Loucy (cell line): ENCODE results near the gene LCE1C.

Experiments
- H2AFZ ChIP-seq: fragments of 200-600 bp; sonication (generic); 2 replicates; pipeline ENCODE4 v1.6.0; 2016; ENCODE audit warnings: antibody characterized with exemption, mild to moderate bottlenecking, low read length, moderate library complexity
- H3F3A ChIP-seq: fragments of 200-600 bp; 2 replicates; pipeline ENCODE4 v1.6.0; 2016; ENCODE audit warnings: antibody characterized with exemption, low read depth, mild to moderate bottlenecking
- H3K27me3 ChIP-seq: fragments of 200-600 bp; sonication (generic); 2 replicates; pipeline ENCODE4 v1.6.1; 2014; ENCODE audit warnings: low read length, mild to moderate bottlenecking; ENCODE audit not compliant: insufficient read depth, poor library complexity, severe bottlenecking
- H3K36me3 ChIP-seq: fragments of 200-600 bp; sonication (generic); 2 replicates; pipeline ENCODE4 v1.6.1; 2016; ENCODE audit warnings: low read length; ENCODE audit not compliant: insufficient read depth
- H3K4me1 ChIP-seq: fragments of 200-600 bp; sonication (generic); 2 replicates; pipeline ENCODE4 v1.5.1; 2014; ENCODE audit warnings: low read length, mild to moderate bottlenecking; ENCODE audit not compliant: insufficient read depth, poor library complexity, severe bottlenecking
- H3K4me2 ChIP-seq: fragments of 200-600 bp; sonication (generic); 2 replicates; pipeline ENCODE4 v1.6.0; 2014; ENCODE audit warnings: antibody characterized with exemption, low read length, low read depth, mild to moderate bottlenecking; ENCODE audit not compliant: poor library complexity, severe bottlenecking
- H3K4me3 ChIP-seq: fragments of 200-600 bp; sonication (generic); 2 replicates; pipeline ENCODE4 v1.5.1; 2014; ENCODE audit warnings: low read length, mild to moderate bottlenecking, mixed read lengths; ENCODE audit not compliant: poor library complexity, severe bottlenecking
- H3K79me2 ChIP-seq: fragments of 200-600 bp; sonication (generic); 2 replicates; pipeline ENCODE4 v1.6.1; 2014; ENCODE audit warnings: low read length; ENCODE audit not compliant: insufficient read depth
- H3K9ac ChIP-seq: fragments of 200-600 bp; sonication (generic); 2 replicates; pipeline ENCODE4 v1.6.0; 2014; ENCODE audit warnings: mild to moderate bottlenecking, low read depth, low read length, moderate library complexity; ENCODE audit not compliant: poor library complexity, severe bottlenecking
- H3K9me2 ChIP-seq: fragments of 200-600 bp; sonication (generic); replicated peaks from 2 replicates; pipeline ENCODE4 v1.6.1; 2016; ENCODE audit warnings: low read depth, low read length, mixed read lengths
- H3K9me3 ChIP-seq: fragments of 200-600 bp; sonication (generic); 2 replicates; pipeline ENCODE4 v1.6.1; 2014; ENCODE audit warnings: mild to moderate bottlenecking, antibody characterized with exemption, low read length, low read depth; ENCODE audit not compliant: insufficient read depth
- H4K20me1 ChIP-seq: fragments of 200-600 bp; sonication (generic); 2 replicates; pipeline ENCODE4 v1.6.0; 2014; ENCODE audit warnings: antibody characterized with exemption, low read length, mild to moderate bottlenecking; ENCODE audit not compliant: insufficient read depth, poor library complexity, severe bottlenecking
- CTCF ChIP-seq: fragments of 200-600 bp; sonication (generic); conservative IDR thresholded peaks from 2 replicates; pipeline ENCODE4 v1.5.1; 2014; ENCODE audit warnings: mild to moderate bottlenecking, antibody characterized with exemption, low read length
- EZH2phosphoT487 ChIP-seq: fragments of 200-600 bp; IDR thresholded peaks from 2 replicates; pipeline ENCODE4 v1.6.1; 2018; ENCODE audit warnings: antibody characterized with exemption, mild to moderate bottlenecking, moderate library complexity, borderline replicate concordance

The LCE1C gene

DNA sequence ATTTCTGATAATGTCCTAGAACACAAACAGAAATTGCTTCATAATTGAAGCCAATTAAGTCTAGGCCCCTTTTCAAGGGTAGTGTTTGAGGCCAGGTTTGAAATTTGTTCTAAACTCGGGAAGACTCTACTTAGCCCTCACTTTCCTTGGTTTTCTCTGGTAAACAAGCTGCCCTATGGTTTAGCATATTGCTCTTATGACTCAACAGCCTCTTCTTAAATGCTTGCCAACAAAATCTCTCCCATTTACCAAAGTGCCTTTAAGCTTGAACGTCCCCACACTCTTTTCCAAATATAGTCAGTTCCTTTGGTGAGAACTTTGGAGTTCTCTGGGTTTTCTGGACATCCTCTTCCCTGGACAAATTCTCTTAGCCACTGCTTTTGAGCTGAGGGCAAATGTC lies 30.4 kb upstream of the LCE1C start:
- H3K36me3 ChIP-seq = no peaks in the 10 kb centered on the region
- no peak overlapping the region for H3K9ac ChIP-seq
- no peaks in the 10 kb centered on the region for H3K27me3 ChIP-seq
- no peaks in the 10 kb centered on the region for H3K79me2 ChIP-seq
- no peak overlapping the region for H3K4me3 ChIP-seq
- H3K4me2 ChIP-seq = no peak overlapping the region
- H2AFZ ChIP-seq = no peak overlapping the region
- no peaks in the 10 kb centered on the region for H3K9me3 ChIP-seq
- TF ChIP-seq EZH2phosphoT487 = no peak
- no peak for TF ChIP-seq CTCF
- H3K4me1 ChIP-seq = no peaks in the 10 kb centered on the region
- no peaks in the 10 kb centered on the region for H4K20me1 ChIP-seq
- no peaks in the 10 kb centered on the region for H3F3A ChIP-seq
- no peaks in the 10 kb centered on the region for H3K9me2 ChIP-seq

- no peaks in the 10 kb centered on the region for H4K20me1 ChIP-seq
- no peaks in the 10 kb centered on the region for H3F3A ChIP-seq
- H3K36me3 ChIP-seq = no peaks in the 10 kb centered on the region
- H3K4me3 ChIP-seq = no peak within 1 kb of the TSS
- no peaks in the 10 kb centered on the region for H3K27me3 ChIP-seq
- H3K79me2 ChIP-seq = no peaks in the 10 kb centered on the region
- H3K4me1 ChIP-seq = no peaks in the 10 kb centered on the region
- H3K9ac ChIP-seq = no peak within 1 kb of the TSS
- no peaks in the 10 kb centered on the region for H3K9me3 ChIP-seq
- H2AFZ ChIP-seq = no peak within 1 kb of the TSS
- H3K4me2 ChIP-seq = no peak within 1 kb of the TSS
- TF ChIP-seq CTCF (no peak), EZH2phosphoT487 (no peak)
- H3K9me2 ChIP-seq = no peaks in the 10 kb centered on the region
Observed at GRCh38 chr1:152827173-152827572, 20.7 kb upstream of the LCE1C start, which contains the start of gene LCE1A. TSS of gene LCE1A (plus strand) at chr1:152827473. CDS start at chr1:152827473, 0 bp downstream.

GRCh38 chr1:152824964-152825363 lies 18.5 kb upstream of the LCE1C start:
- no peaks in the 10 kb centered on the region for H3K27me3 ChIP-seq
- no peak for TF ChIP-seq EZH2phosphoT487
- no peak for TF ChIP-seq CTCF
- H3K79me2 ChIP-seq = no peaks in the 10 kb centered on the region

More at GRCh38 chr1:152824964-152825363, 18.5 kb upstream of the LCE1C start:
- Histone ChIP-seq H3K9ac (no peak overlapping the region), H3K36me3 (no peaks in the 10 kb centered on the region), H3K9me3 (no peaks in the 10 kb centered on the region), H3K4me1 (no peaks in the 10 kb centered on the region), H2AFZ (no peak overlapping the region), H3K4me3 (no peak overlapping the region), H3K4me2 (no peak overlapping the region), H3K9me2 (no peaks in the 10 kb centered on the region), H3F3A (no peaks in the 10 kb centered on the region), H4K20me1 (no peaks in the 10 kb centered on the region)
